ENCODE data around the gene KANK2. TPM values are rescaled to one million over a fixed set of nuclear protein-coding genes. Genes with fewer than 3 reads are reported as not detected.

Gene KANK2
- total RNA-seq, 4 donors from 2014 or later: 177 to 241 (median 222) TPM

GRCh38 chr19:11234486-11235075, 37.2 kb upstream of the KANK2 start:
- WGBS, 2 donors: 88% methylated on average over 5 of the region's 5 CpGs
- no peaks in the 10 kb centered on the region for H3K9me3 ChIP-seq
- intact Hi-C loops (cut with DNase I): no loop called here
- TF ChIP-seq CTCF (IDR thresholded peaks at IDR 0.05): no peak
- TF ChIP-seq POLR2A (IDR thresholded peaks at IDR 0.05): no peak
- H3K36me3 ChIP-seq: peaks cover 27 to 42% of the 10 kb centered on the region in 2 donors
- no peaks in the 10 kb centered on the region for H3K27me3 ChIP-seq
- H3K4me3 ChIP-seq (replicated peaks in 1 of 3): no peak overlapping the region
- DNase-seq: no peak
- H3K27ac ChIP-seq: no peak overlapping the region
- no peaks in the 10 kb centered on the region for H3K4me1 ChIP-seq

- WGBS, 2 donors: 93 to 96% methylated on average over 10 to 15 of the region's 15 CpGs
- Histone ChIP-seq H3K36me3 (peaks cover 22 to 41% of the 10 kb centered on the region in 2 donors), H3K27ac (no peak overlapping the region)
These were observed 35.7 kb upstream of the KANK2 start for GRCh38 chr19:11233073-11233472.

GRCh38 chr19:11232555-11232954, 35.2 kb upstream of the KANK2 start:
- no peak for TF ChIP-seq POLR2A (IDR thresholded peaks at IDR 0.05)
- WGBS, 2 donors: 92 to 97% methylated on average over 4 of the region's 4 CpGs
- DNase-seq: no peak
- intact Hi-C loops (cut with DNase I): no loop called here
- Histone ChIP-seq H3K36me3 (peaks cover 22 to 36% of the 10 kb centered on the region in 2 donors), H3K27me3 (no peaks in the 10 kb centered on the region), H3K9me3 (no peaks in the 10 kb centered on the region), H3K4me3 (replicated peaks in 1 of 3) (no peak overlapping the region), H3K4me1 (no peaks in the 10 kb centered on the region), H3K27ac (no peak overlapping the region)

More at GRCh38 chr19:11233073-11233472, 35.7 kb upstream of the KANK2 start:
- DNase-seq: no peak
- no peaks in the 10 kb centered on the region for H3K27me3 ChIP-seq
- H3K4me3 ChIP-seq (replicated peaks in 1 of 3): no peak overlapping the region
- H3K4me1 ChIP-seq: no peaks in the 10 kb centered on the region
- H3K9me3 ChIP-seq: no peaks in the 10 kb centered on the region
- intact Hi-C loops (cut with DNase I): no loop called here
- TF ChIP-seq CTCF (IDR thresholded peaks at IDR 0.05): no peak
- TF ChIP-seq POLR2A (IDR thresholded peaks at IDR 0.05): no peak

- H3K4me1 ChIP-seq: no peaks in the 10 kb centered on the region
- peaks cover 26 to 28% of the 10 kb centered on the region in 2 donors for H3K36me3 ChIP-seq
- H3K4me3 ChIP-seq (replicated peaks in 1 of 3): no peak overlapping the region
- no peak for TF ChIP-seq POLR2A (IDR thresholded peaks at IDR 0.05)
- no peak for TF ChIP-seq CTCF (IDR thresholded peaks at IDR 0.05)
- H3K9me3 ChIP-seq: no peaks in the 10 kb centered on the region
- no peaks in the 10 kb centered on the region for H3K27me3 ChIP-seq
- intact Hi-C loops (cut with DNase I): no loop called here
- no peak overlapping the region for H3K27ac ChIP-seq
- no peak for DNase-seq
- 86 to 91% methylated on average over 4 to 7 of the region's 7 CpGs for WGBS, 2 donors
These were observed 33.5 kb upstream of the KANK2 start for GRCh38 chr19:11230621-11231386.

- H3K9me3 ChIP-seq: no peaks in the 10 kb centered on the region
- H3K27ac ChIP-seq: no peak overlapping the region
- intact Hi-C loops (cut with DNase I): no loop called here
- H3K4me1 ChIP-seq: no peaks in the 10 kb centered on the region
- H3K36me3 ChIP-seq: peaks cover 28 to 32% of the 10 kb centered on the region in 2 donors
- H3K27me3 ChIP-seq: no peaks in the 10 kb centered on the region
- no peak for TF ChIP-seq POLR2A (IDR thresholded peaks at IDR 0.05)
- peak in 1 of 6 experiments; percentile 6 for TF ChIP-seq CTCF (IDR thresholded peaks at IDR 0.05)
- WGBS, 2 donors: 90 to 91% methylated on average over 14 of the region's 14 CpGs
- no peak overlapping the region for H3K4me3 ChIP-seq (replicated peaks in 1 of 3)
- DNase-seq: no peak
These were observed 30.0 kb upstream of the KANK2 start for GRCh38 chr19:11227195-11227886.

Measured in thyroid gland (tissue), 4 donors.